GM19238 (cell line): ENCODE measurements around the gene C18orf63.

ENCODE experiments used
- DNase-seq: peaks from one replicate; pipeline ENCODE4 v3.0.0; 2011; ENCODE audit warnings: low spot score; ENCODE audit not compliant: insufficient read length

C18orf63 gene

GRCh38 chr18:74375999-74376398 is 60.4 kb downstream of the C18orf63 start:
- no peak for DNase-seq

GRCh38 chr18:74376523-74376922 is 60.9 kb downstream of the C18orf63 start:
- no peak for DNase-seq

- DNase-seq = no peak
These were observed 62.1 kb downstream of the C18orf63 start for GRCh38 chr18:74377776-74378175.

GRCh38 chr18:74378179-74378682 is 62.6 kb downstream of the C18orf63 start:
- DNase-seq = no peak

GRCh38 chr18:74380916-74381315 is 65.3 kb downstream of the C18orf63 start:
- no peak for DNase-seq

GRCh38 chr18:74381621-74382295 is 66.1 kb downstream of the C18orf63 start:
- DNase-seq = no peak

- no peak for DNase-seq
These were observed 66.9 kb downstream of the C18orf63 start for GRCh38 chr18:74382481-74383017.

GRCh38 chr18:74387383-74387782 is 71.7 kb downstream of the C18orf63 start:
- DNase-seq = no peak

- DNase-seq = no peak
These were observed 72.6 kb downstream of the C18orf63 start for GRCh38 chr18:74388227-74388626.

GRCh38 chr18:74389171-74389927 is 73.7 kb downstream of the C18orf63 start:
- no peak for DNase-seq

GRCh38 chr18:74389991-74390390 is 74.4 kb downstream of the C18orf63 start:
- no peak for DNase-seq

GRCh38 chr18:74390900-74391299 is 75.3 kb downstream of the C18orf63 start:
- DNase-seq = no peak

GRCh38 chr18:74392323-74392722 is 76.7 kb downstream of the C18orf63 start:
- no peak for DNase-seq

- DNase-seq = no peak
These were observed 79.4 kb downstream of the C18orf63 start for GRCh38 chr18:74395006-74395405.

GRCh38 chr18:74395648-74396154 is 80.1 kb downstream of the C18orf63 start:
- DNase-seq = no peak

- DNase-seq = no peak
These were observed 80.8 kb downstream of the C18orf63 start for GRCh38 chr18:74396171-74397169.

GRCh38 chr18:74397572-74397971 is 81.9 kb downstream of the C18orf63 start:
- DNase-seq = no peak

GRCh38 chr18:74399091-74399887 is 83.7 kb downstream of the C18orf63 start:
- DNase-seq = no peak

GRCh38 chr18:74400813-74401212 is 85.2 kb downstream of the C18orf63 start:
- DNase-seq = no peak

- DNase-seq = no peak
These were observed 87.3 kb downstream of the C18orf63 start for GRCh38 chr18:74402806-74403433.
